Endothelial cell of umbilical vein (primary cell): ENCODE measurements around the gene CTAG1A. TPM values are rescaled to one million over a fixed set of nuclear protein-coding genes. Genes with fewer than 3 reads are reported as not detected.
"Not testable (repeated sequence)": the region's sequence is repeated elsewhere in the genome, so short reads cannot be mapped to it uniquely, and the experiment has no call there.

Experiments used
- BruUV-seq: library from RNA; stranded (reverse); fragments of 400-500 nt; replicated peaks from 2 replicates; lab custom pipeline; 2021; lab: Mats Ljungman, UMichigan
- CTCF ChIA-PET: fragments of 300-600, 350-600 bp; sonication (Branson Sonifier 250); formaldehyde crosslinking; loops from one replicate; lab custom pipeline; 2021; ENCODE audit warnings: antibody characterized with exemption, inconsistent platforms; lab: Charles Lee
- POLR2A ChIA-PET: fragments of 300-600, 350-600 bp; sonication (Branson Sonifier 250); formaldehyde crosslinking; loops from one replicate; lab custom pipeline; 2021; ENCODE audit warnings: antibody characterized with exemption, inconsistent platforms; lab: Charles Lee
- DNase-seq: peaks from one replicate; pipeline ENCODE4 v3.0.0-alpha.2; 2011; ENCODE audit warnings: low read depth, low spot score
- FAIRE-seq: peaks from 2 replicates; lab custom pipeline; 2011; peaks lifted over from hg19 to GRCh38; lab: Jason Lieb, UNC
- H2AFZ ChIP-seq: 2 replicates; pipeline ENCODE4 v1.6.0; 2012; ENCODE audit warnings: low read depth, low read length, control low read depth, inconsistent platforms
- H3K27ac ChIP-seq: 2 replicates; pipeline ENCODE4 v1.5.1; 2011; ENCODE audit warnings: low read depth, mild to moderate bottlenecking, control low read depth, low read length, moderate library complexity; ENCODE audit not compliant: insufficient read depth
- H3K27me3 ChIP-seq, 2 experiments: 2 replicates each; pipeline versions ENCODE4 v1.6.0 to v1.6.1; 2011; ENCODE audit warnings: low read length in 2 of 2, mixed read lengths in 1 of 2; ENCODE audit not compliant: control insufficient read depth in 2 of 2, insufficient read depth in 2 of 2
- H3K36me3 ChIP-seq, 2 experiments: 2 replicates in 1 of 2; 3 replicates in 1 of 2; pipeline ENCODE4 v1.5.1; 2011; ENCODE audit warnings: low read length in 2 of 2, mild to moderate bottlenecking in 1 of 2, moderate library complexity in 1 of 2; ENCODE audit not compliant: control insufficient read depth in 2 of 2, insufficient read depth in 2 of 2; ENCODE audit errors: extremely low read depth in 1 of 2
- H3K4me1 ChIP-seq: 3 replicates; pipeline ENCODE4 v1.5.1; 2011; ENCODE audit warnings: mild to moderate bottlenecking, low read length; ENCODE audit not compliant: control insufficient read depth, insufficient read depth; ENCODE audit errors: extremely low read depth
- H3K4me2 ChIP-seq: 2 replicates; pipeline ENCODE4 v1.6.1; 2011; ENCODE audit warnings: low read length, control low read depth, mixed read lengths; ENCODE audit not compliant: insufficient read depth
- H3K4me3 ChIP-seq, 3 experiments: fragments of 200-600 bp in 1 of 3; sonication (generic), shearing (Covaris generic) in 1 of 3; replicated peaks in 1 of 3; 2 replicates each; pipeline ENCODE4 v1.5.1; 2011 to 2016; ENCODE audit warnings: control low read depth in 3 of 3, low read length in 3 of 3, mild to moderate bottlenecking in 2 of 3, inconsistent platforms in 1 of 3, low read depth in 1 of 3, moderate library complexity in 1 of 3; ENCODE audit not compliant: insufficient read depth in 1 of 3
- H3K79me2 ChIP-seq: 2 replicates; pipeline ENCODE4 v1.6.0; 2012; ENCODE audit warnings: low read length, inconsistent platforms; ENCODE audit not compliant: control insufficient read depth, insufficient read depth
- H3K9ac ChIP-seq: replicated peaks from 2 replicates; pipeline ENCODE3; 2011; ENCODE audit warnings: low read length, control low read depth; ENCODE audit not compliant: insufficient read depth; ENCODE audit errors: extremely low read depth
- H3K9me1 ChIP-seq: replicated peaks from 3 replicates; pipeline ENCODE4 v1.6.0; 2011; ENCODE audit warnings: mild to moderate bottlenecking, low read length; ENCODE audit not compliant: control insufficient read depth, insufficient read depth; ENCODE audit errors: extremely low read depth
- H3K9me3 ChIP-seq: replicated peaks from 2 replicates; pipeline ENCODE4 v1.5.1; 2012; ENCODE audit warnings: low read length, inconsistent platforms; ENCODE audit not compliant: control insufficient read depth, insufficient read depth
- H4K20me1 ChIP-seq: replicated peaks from 2 replicates; pipeline ENCODE3; 2011; ENCODE audit warnings: mild to moderate bottlenecking, low read length; ENCODE audit not compliant: control insufficient read depth, insufficient read depth; ENCODE audit errors: extremely low read depth
- CTCF ChIP-seq, 2 donors: IDR thresholded peaks; 1 replicate in 1 of 2; 2 replicates in 1 of 2; pipeline ENCODE4 v1.5.1; 2011; ENCODE audit warnings: low read length in 2 of 2, mild to moderate bottlenecking in 2 of 2, moderate library complexity in 2 of 2, control low read depth in 1 of 2, inconsistent platforms in 1 of 2, low read depth in 1 of 2; ENCODE audit not compliant: insufficient read depth in 1 of 2; ENCODE audit errors: extremely low read depth in 1 of 2
- EZH2 ChIP-seq: IDR thresholded peaks from 2 replicates; pipeline ENCODE4 v1.6.1; 2012; ENCODE audit warnings: borderline replicate concordance, low read depth, mild to moderate bottlenecking, moderate library complexity, low read length, inconsistent platforms; ENCODE audit not compliant: severe bottlenecking
- FOS ChIP-seq: IDR thresholded peaks from 2 replicates; pipeline ENCODE4 v1.6.1; 2011; ENCODE audit warnings: mild to moderate bottlenecking, low read length, moderate library complexity, borderline replicate concordance; ENCODE audit not compliant: insufficient read depth
- GATA2 ChIP-seq: IDR thresholded peaks from 2 replicates; pipeline ENCODE4 v1.7.0; 2011; ENCODE audit warnings: low read depth, mild to moderate bottlenecking, moderate library complexity, mixed read lengths, low read length; ENCODE audit not compliant: insufficient read length, insufficient read depth
- JUN ChIP-seq: IDR thresholded peaks from 2 replicates; pipeline ENCODE4 v1.6.1; 2011; ENCODE audit warnings: borderline replicate concordance, low read depth; ENCODE audit not compliant: insufficient read length, insufficient read depth
- MAX ChIP-seq: IDR thresholded peaks from 2 replicates; pipeline ENCODE4 v1.6.1; 2011; ENCODE audit not compliant: insufficient read depth, insufficient read length
- MYC ChIP-seq: IDR thresholded peaks from one replicate; pipeline ENCODE4 v1.6.1; 2011; ENCODE audit warnings: mild to moderate bottlenecking, low read depth, low read length
- POLR2A ChIP-seq: IDR thresholded peaks from 2 replicates; pipeline ENCODE4 v1.6.1; 2012; ENCODE audit warnings: low read depth, mild to moderate bottlenecking, control low read depth, low read length
- POLR2AphosphoS5 ChIP-seq: IDR thresholded peaks from 2 replicates; pipeline ENCODE4 v1.6.1; 2012; ENCODE audit warnings: low read depth, mild to moderate bottlenecking, control low read depth, low read length, moderate library complexity; ENCODE audit not compliant: insufficient read depth
- dilution Hi-C: fragments of 300-500 bp; cut with MboI; formaldehyde crosslinking; loops from one replicate; pipeline ENCODE4 v1.15.0; 2019; ENCODE audit warnings: low sequenced_read_pairs; ENCODE audit not compliant: extremely low pct_ligation_motif_present
- intact Hi-C: fragments of 100-400 bp; cut with micrococcal nuclease; formaldehyde crosslinking; loops from one replicate; pipeline ENCODE4 v1.10.0; 2022
- polyA plus RNA-seq, 4 experiments: library from polyadenylated mRNA; depleted of rRNA in 3 of 4; stranded (reverse) in 3 of 4; unstranded in 1 of 4; fragments of >200 nt; gene quantifications; 2 replicates each; pipeline versions ENCODE4 v1.2.1 to v1.2.3, GENCODE V29; 2011 to 2012; ENCODE audit warnings: missing spikeins in 1 of 4
- total RNA-seq: library from RNA; stranded (reverse); gene quantifications from 2 replicates; pipeline ENCODE4 v1.2.3, GENCODE V29; 2021

Gene CTAG1A
- total and polyA plus RNA-seq, 2 donors (not counting 3 experiments of a cell fraction or from before 2014, with no cell fraction given): not detected

- ChIA-PET POLR2A (no interaction called here), CTCF (interaction anchor here (1.1 kb wide), 1 partner anchor 166 kb away, joined by 3 read pairs; no protein-coding TSS in a partner anchor)
- no peak for DNase-seq
- FAIRE-seq: no peak
- intact Hi-C loops: no loop called here
- Histone ChIP-seq H3K4me3 (no peak overlapping the region), H3K4me2 (no peak overlapping the region), H3K27ac (no peak overlapping the region), H3K27me3 (no peaks in the 10 kb centered on the region), H2AFZ (no peak overlapping the region), H3K36me3 (peaks cover 2% of the 10 kb centered on the region in 2 experiments), H3K4me1 (peaks cover 24% of the 10 kb centered on the region), H4K20me1 (no peaks in the 10 kb centered on the region), H3K79me2 (peaks cover 31% of the 10 kb centered on the region), H3K9me1 (no peaks in the 10 kb centered on the region), H3K9me3 (no peaks in the 10 kb centered on the region), H3K9ac (no peak overlapping the region)
- dilution Hi-C loops: no loop called here
- BruUV-seq: no TSS peak
- TF ChIP-seq POLR2AphosphoS5: no peak
- TF ChIP-seq GATA2: no peak
- no peak for TF ChIP-seq FOS
- TF ChIP-seq JUN: no peak
- TF ChIP-seq POLR2A: no peak
- TF ChIP-seq CTCF (IDR thresholded peaks at IDR 0.05; ENCODE audit: extremely low read depth in 1 of 2, insufficient read depth in 1 of 2, low read depth in 1 of 2, low read length in 2 of 2): no peak
- TF ChIP-seq EZH2: no peak
- TF ChIP-seq MAX: no peak
- no peak for TF ChIP-seq MYC
These were observed 45.9 kb upstream of the CTAG1A start for GRCh38 chrX:154539077-154539476.

GRCh38 chrX:154540365-154540764 lies 44.6 kb upstream of the CTAG1A start:
- Histone ChIP-seq H3K79me2 (peaks cover 40% of the 10 kb centered on the region), H3K4me1 (peaks cover 24% of the 10 kb centered on the region)
- H3K27ac ChIP-seq, dilution Hi-C loops, H3K4me2 ChIP-seq, BruUV-seq, H3K4me3 ChIP-seq, FAIRE-seq, intact Hi-C loops, H2AFZ ChIP-seq, H3K9me1 ChIP-seq, POLR2A ChIA-PET, H3K9me3 ChIP-seq, DNase-seq, H3K36me3 ChIP-seq, H3K9ac ChIP-seq, H3K27me3 ChIP-seq, H4K20me1 ChIP-seq: not testable (repeated sequence)
- CTCF ChIA-PET: interaction anchor here (0.9 kb wide), 1 partner anchor 13 kb away, joined by 3 read pairs; no protein-coding TSS in a partner anchor
